COLO829 (cell line): Measurements from ENCODE around the gene VWA3A.
"Not testable (repeated sequence)": the region's sequence is repeated elsewhere in the genome, so short reads cannot be mapped to it uniquely, and the experiment has no call there.

ENCODE experiments used
- DNase-seq: peaks from one replicate; pipeline ENCODE4 v3.0.0; 2012; ENCODE audit warnings: low spot score

Gene VWA3A

GRCh38 chr16:22086440-22086839, 5.9 kb upstream of the VWA3A start:
- no peak for DNase-seq

DNA sequence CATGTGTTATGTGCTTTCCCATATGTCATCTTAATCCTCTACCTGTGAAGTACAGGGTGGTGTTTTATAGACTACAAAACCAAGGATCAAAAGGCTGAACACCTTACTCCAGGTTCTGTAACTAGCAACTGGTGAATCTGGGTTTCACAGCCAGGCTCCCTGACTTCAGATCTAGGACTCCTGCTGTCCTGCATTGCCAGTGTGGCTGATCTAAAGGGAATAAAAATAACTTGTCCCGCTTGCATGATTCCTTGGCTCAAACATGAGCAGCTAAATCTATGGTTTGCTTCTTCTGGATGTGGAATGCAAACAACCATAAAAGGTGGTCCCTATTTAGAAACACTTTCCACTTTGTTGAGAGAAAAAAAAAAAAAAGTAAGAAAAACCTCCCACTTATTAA, 3.7 kb upstream of the VWA3A start:
- DNase-seq: no peak

DNA sequence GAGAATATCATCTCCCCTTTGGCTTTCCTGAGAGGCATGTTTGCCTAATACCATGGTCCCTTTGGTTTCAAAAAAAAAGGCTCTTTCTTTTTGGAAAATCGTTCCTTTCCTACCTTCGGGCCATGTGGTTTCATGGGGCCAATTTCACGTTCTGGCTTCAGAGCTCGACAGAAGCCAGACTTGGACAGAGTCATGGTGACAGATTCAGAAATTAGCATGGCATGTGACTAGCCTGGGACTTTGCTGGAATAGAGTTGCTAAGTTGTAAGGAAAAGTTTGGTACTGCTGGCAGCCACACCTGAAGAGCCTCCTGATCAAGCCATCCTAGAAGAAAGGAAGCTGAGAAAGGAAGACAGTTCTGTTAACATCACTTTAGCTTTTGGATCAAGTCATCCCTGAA, 2.4 kb upstream of the VWA3A start:
- DNase-seq: no peak

DNA sequence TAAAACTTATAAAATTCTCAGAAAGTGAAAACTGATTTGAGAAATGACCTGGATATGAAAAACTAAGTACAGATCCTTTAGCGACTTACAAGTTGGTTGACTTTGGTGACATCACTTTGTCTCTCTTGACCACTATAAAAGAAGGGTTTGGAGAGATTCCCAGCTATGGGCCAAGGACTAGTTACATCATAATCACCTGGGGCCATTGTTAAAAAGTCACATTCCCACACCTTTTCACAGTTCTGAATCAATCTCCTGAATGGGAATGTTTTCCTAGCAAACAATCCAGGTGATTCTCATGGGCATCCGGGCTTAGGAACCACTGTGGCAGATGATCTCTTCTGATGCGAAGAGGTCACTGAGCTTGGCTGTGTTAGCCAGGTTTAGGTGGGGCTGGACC, 620 bp upstream of the VWA3A start:
- DNase-seq: no peak

GRCh38 chr16:22093331-22093730, 990 bp downstream of the VWA3A start:
- DNase-seq: no peak

GRCh38 chr16:22093996-22094395, 1.7 kb downstream of the VWA3A start:
- DNase-seq: no peak

GRCh38 chr16:22098405-22099255, 6.3 kb downstream of the VWA3A start:
- DNase-seq: peak; percentile 82

DNA sequence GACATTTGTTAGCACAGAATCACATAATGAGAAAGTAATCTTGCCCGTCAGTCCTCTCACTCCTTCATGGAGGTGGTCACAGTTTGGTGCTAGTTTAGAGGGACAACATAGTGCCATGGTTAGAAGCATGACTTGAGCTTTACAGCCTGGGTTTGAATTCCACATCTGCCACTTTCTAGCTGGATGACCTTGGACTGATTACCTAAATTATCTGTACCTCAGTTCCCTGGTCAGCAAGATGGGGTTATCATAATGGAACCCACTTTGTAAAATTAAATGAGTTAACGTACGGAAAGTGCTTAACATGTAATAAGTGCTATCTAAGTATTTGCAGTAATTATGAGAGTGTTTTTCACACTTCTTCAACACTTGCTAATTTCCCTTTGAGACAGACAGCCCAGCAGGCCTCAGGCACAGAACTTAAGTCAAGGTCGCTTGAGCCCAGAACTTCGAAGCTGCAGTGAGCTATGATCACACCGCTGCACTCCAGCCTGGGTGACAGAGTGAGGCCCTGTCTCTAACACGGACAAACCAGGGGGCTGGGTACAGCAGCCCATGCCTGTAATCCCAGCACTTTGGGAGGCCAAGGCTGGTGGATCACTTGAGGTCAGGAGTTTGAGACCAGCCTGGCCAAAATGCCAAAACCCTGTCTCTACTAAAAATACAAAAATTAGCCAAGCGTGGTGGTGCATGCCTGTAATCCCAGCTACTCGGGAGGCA, 7.1 kb downstream of the VWA3A start:
- DNase-seq: no peak

DNA sequence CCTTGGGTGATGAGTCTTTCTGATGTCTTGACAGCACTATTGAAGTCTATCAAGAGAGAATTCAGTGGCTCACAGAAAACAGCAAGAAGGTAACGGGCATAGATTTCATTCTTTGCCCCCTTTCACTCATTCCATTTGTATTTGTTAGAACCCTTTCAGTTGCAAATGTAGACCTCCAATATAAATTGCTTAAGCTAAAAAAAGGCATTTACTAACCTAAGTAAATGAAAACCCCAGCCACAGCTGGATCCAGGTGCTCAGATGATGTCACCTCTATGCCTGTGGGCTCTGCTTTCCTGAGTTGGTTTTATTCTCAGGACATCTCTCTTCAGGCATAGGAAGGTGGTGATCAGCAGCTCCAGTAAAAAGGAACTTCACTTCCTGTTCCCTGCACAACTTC, 11.1 kb downstream of the VWA3A start:
- DNase-seq: no peak

DNA sequence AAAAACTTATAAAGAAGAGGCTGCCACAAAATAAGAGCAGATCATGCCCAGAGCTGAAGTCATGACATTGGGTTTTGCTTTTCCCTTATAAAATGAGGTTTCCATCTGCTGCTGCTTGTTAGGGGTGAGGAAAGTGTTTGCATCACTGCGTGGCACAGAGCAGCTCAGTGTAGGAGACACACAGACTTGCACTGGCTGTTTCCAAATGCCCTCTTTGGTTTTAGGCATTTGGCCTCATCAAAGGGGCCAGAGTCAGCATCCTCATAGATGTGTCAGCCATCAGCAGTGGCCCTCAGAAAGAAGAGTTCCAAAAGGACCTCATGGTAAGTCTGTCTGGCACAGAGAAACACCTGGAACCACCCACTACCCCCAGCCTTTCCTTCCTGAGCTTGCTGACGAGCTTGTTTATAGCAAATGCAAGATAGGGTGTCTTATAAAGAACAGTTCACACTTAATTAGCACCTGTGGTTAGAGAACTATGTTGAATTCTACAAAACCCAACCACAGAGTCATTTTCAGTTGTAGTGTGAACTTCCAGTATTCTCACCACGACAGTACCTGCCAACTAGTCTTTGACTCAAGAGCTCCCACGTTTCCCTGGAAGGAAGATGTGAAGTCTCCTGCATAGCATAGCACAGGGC, 17.0 kb downstream of the VWA3A start:
- DNase-seq: no peak

DNA sequence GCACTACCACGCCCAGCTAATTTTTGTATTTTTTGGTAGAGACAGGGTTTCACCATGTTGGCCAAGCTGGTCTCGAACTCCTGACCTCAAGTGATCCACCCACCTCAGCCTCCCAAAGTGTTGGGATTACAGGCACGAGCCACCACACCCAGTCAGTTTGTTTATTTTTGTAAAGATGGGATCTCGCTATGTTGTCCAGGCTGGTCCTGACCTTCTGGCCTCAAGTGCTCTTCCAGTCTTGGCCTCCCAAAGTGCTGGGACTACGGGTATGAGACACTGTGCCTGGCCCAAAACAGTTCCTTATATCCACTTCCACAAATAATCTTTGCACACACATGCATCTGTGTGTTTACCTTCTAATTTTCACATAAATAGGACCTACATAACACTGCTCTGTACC, 19.3 kb downstream of the VWA3A start:
- not testable (repeated sequence) for DNase-seq

- no peak for DNase-seq
Observed at GRCh38 chr16:22116095-22116700, 23.9 kb downstream of the VWA3A start.

DNA sequence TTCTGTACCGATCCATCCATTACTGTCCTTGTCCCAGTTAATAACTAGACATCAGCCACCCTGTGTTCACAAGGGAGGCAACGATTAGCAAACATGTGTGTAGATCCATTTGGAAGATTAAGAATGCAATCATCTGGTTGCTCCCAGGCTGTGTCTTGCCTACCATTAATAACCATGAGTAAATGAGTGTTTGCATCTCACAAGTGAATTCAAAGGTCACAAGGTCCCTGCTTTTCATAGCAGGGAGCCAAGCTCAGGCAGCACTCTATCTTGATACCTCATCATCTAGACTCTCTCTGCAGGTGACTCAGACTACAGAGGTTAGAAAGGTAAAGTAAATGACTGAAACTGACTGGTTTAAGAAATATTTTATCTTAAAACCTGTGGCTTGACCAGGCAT, 25.3 kb downstream of the VWA3A start:
- DNase-seq: no peak

DNA sequence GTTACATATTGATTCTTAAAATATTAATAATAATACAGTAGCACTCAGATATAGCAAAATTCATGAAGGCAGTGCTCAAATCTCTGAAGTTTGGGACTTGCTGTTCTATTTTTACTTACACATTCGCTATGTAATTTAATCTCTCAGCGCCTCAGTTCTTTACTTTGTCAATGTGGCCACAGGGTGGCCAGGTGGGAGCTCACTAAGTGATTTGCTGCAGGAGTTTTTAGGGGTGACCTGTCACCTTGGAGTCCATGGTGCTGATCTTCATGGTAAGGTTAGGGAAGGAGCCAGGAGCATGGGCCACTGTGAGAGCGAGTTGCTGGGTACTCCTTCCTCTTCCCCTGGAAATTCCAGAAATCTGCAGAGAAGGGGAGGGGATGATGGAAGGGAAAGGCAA, 28.1 kb downstream of the VWA3A start:
- DNase-seq: no peak

GRCh38 chr16:22122239-22122638, 29.9 kb downstream of the VWA3A start:
- no peak for DNase-seq

GRCh38 chr16:22123146-22123545, 30.8 kb downstream of the VWA3A start:
- peak; percentile 39 for DNase-seq

- DNase-seq: no peak
Observed at GRCh38 chr16:22123759-22124490, 31.6 kb downstream of the VWA3A start.

GRCh38 chr16:22124583-22125284, 32.4 kb downstream of the VWA3A start:
- DNase-seq: no peak

DNA sequence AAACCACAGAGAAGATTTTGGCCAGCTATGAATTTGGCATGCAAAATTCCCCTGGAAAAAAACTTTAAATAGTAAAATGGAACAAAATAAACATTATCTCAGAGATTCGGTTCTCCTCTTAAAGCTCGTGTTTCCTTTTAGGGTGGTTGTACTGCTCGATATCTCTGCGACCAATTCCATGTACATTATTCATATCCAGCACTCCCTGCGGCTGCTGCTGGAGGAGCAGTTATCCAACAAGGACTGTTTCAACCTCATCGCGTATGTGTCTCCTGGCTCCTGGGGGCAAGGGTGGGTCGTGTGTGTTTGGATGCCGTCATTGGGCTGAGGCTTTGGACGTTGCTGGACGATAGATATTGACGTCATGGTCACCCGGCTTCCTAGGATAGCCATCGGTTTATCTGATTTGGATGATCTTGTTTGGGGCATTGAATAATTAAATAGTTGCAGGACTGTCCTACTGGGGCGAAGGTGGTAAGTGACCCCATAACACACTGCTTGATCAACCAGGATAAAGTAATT, 33.8 kb downstream of the VWA3A start:
- DNase-seq: no peak

DNA sequence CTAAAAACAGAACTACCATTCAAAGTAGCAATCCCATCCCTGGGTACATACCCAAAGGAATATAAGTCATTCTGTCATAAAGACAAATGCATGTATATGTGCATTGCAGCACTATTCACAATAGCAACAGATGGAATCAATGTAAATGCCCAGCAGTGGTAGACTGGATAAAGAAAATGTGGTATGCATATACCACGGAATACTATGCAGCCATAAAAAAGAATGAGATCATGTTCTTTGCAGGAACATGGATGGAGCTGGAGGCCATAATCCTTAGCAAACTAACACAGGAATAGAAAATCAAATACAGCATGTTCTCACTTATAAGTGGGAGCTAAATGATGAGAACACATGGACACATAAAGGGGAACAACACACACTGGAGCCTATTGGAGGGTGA, 36.2 kb downstream of the VWA3A start:
- DNase-seq: not testable (repeated sequence)

DNA sequence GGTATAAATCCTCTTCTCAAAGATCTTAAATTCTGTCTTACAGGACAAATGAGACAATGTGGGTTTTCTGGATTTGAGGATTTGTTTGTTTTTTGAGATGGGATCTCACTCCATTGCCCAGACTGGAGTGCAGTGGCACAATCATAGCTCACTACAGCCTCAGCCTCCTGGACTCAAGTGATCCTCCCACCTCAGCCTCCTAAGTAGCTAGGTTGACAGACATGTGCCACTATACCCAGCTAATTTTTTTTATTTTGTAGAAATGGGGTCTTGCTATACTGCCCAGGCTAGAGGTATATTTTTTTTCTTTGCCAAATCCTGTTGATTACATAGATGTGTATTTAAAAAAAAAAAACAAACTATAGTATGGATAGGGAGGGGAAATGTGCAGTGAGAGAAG, 38.2 kb downstream of the VWA3A start:
- no peak for DNase-seq
